ENCODE results near the gene PRKN.

The PRKN gene

DNA sequence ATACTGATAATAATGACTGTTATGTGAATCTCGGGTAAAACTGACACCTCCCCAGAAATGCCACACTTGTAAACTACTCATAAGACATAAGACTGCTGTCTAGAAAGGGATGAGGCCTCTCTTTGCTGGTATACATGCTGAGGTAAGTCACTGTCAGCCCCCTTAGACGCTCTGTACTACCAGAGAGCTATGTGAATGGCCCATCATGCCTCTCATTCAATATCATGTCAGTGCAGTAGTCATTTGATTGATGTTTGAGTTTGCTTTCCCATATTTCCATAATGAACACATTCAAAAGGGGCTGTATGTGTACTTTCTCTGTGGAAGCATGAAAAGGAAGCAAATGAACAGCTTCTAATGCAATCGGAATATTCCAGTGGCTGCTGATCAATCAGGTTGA lies 1334.3 kb downstream of the PRKN start:
- TF ChIP-seq ZFX (IDR thresholded peaks at IDR 0.05): no peak
- TF ChIP-seq, protein P1, sequence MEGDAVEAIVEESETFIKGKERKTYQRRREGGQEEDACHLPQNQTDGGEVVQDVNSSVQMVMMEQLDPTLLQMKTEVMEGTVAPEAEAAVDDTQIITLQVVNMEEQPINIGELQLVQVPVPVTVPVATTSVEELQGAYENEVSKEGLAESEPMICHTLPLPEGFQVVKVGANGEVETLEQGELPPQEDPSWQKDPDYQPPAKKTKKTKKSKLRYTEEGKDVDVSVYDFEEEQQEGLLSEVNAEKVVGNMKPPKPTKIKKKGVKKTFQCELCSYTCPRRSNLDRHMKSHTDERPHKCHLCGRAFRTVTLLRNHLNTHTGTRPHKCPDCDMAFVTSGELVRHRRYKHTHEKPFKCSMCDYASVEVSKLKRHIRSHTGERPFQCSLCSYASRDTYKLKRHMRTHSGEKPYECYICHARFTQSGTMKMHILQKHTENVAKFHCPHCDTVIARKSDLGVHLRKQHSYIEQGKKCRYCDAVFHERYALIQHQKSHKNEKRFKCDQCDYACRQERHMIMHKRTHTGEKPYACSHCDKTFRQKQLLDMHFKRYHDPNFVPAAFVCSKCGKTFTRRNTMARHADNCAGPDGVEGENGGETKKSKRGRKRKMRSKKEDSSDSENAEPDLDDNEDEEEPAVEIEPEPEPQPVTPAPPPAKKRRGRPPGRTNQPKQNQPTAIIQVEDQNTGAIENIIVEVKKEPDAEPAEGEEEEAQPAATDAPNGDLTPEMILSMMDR (conservative IDR thresholded peaks at IDR 0.05): no peak
- no peak overlapping the region for H3K27ac ChIP-seq

- H3K27ac ChIP-seq: no peak overlapping the region
- TF ChIP-seq ZFX (IDR thresholded peaks at IDR 0.05): no peak
- TF ChIP-seq, protein P1 (conservative IDR thresholded peaks at IDR 0.05): no peak
Measured at GRCh38 chr6:161389756-161390155, 1337.8 kb downstream of the PRKN start.

DNA sequence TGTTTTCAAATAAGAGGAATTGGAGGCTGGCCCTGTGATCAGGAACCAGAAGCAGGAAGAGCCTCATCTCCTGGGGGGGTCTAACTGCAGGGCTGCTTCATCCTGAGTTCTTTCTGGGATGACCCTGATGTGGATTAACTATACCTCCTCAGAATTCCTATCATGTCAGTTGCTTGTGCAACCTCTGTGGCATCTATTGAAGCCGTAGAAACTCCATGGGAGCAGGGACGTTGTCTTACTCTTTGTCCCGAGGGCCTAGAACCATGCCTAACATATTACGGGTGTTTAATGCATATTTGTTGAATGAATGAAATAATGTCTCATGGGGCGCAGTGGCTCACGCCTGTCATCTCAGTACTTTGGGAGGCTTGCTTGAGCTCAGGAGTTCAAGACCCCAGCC lies 1343.6 kb downstream of the PRKN start:
- H3K27ac ChIP-seq: no peak overlapping the region
- no peak for TF ChIP-seq ZFX (IDR thresholded peaks at IDR 0.05)
- TF ChIP-seq, protein P1 (conservative IDR thresholded peaks at IDR 0.05): no peak

DNA sequence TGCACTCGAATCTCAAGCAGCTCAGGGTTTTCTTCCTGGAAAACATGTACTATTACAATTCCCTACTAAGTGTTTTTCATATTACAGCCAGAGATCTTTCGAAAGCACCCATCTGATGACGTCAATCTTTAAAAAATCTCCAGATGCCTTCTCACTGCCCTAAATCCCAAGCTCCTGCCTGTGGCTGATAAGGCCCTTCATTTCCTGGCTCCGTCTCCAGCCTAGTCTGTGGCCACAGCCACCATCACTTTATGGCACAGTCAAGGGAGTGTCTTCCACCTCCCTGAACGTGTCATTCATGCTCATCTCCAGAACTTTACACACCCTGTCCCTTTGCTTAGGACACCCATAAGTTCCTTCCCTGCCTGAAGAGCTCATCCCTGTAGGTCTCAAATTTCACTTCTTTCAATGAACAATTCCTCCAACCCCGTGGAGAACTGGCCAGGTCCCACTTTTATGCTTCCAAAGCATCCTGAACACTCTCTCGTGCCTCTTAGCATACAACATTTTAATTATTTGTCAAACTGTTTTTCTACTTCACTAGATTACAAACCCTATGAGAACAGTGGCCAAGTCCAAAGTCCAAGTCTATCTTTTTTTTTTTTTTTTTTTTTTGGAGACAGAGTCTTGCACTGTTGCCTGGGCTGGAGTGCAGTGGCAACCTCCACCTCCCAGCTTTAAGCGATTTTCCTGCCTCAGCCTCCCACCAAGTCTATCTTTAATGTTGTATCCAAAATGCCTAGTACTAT lies 1347.6 kb downstream of the PRKN start:
- no peak overlapping the region for H3K27ac ChIP-seq
- no peak for TF ChIP-seq ZFX (IDR thresholded peaks at IDR 0.05)
- TF ChIP-seq, protein P1 (conservative IDR thresholded peaks at IDR 0.05): no peak

DNA sequence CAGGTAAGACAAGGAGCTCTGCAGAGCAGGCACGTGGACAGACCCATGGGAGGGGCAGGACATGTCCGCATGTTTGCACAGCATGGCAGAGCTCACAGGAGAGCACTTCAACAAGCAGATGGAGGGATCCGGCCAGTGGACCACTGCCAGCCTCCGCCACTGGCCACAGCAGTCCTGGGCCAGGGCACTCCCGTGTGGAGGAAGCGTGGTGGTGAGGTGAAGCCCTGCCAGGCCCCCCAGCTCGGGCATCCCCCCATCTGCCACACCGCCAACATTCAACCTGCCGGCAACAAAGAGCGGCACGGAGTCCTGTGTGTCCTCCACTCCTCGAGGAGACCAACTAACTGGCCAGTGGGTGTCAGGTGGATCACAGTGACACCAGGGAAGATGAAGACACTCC lies 1349.5 kb downstream of the PRKN start:
- no peak for TF ChIP-seq ZFX (IDR thresholded peaks at IDR 0.05)
- TF ChIP-seq, protein P1 (conservative IDR thresholded peaks at IDR 0.05): no peak
- no peak overlapping the region for H3K27ac ChIP-seq

GRCh38 chr6:161377116-161377515 lies 1350.5 kb downstream of the PRKN start:
- TF ChIP-seq, protein P1 (conservative IDR thresholded peaks at IDR 0.05): no peak
- TF ChIP-seq ZFX (IDR thresholded peaks at IDR 0.05): no peak
- no peak overlapping the region for H3K27ac ChIP-seq

- TF ChIP-seq ZFX (IDR thresholded peaks at IDR 0.05): no peak
- TF ChIP-seq, protein P1 (conservative IDR thresholded peaks at IDR 0.05): no peak
- no peak overlapping the region; the same call in 1 of the 2 replicates for H3K27ac ChIP-seq
Measured at GRCh38 chr6:161376367-161376766, 1351.2 kb downstream of the PRKN start.

Data from C4-2B (cell line).